Astrocyte (in vitro differentiated cells and primary cell): ENCODE data around the gene PRIMPOL. TPM values are rescaled to one million over a fixed set of nuclear protein-coding genes. Genes with fewer than 3 reads are reported as not detected.

Experiments
- DNase-seq: peaks from one replicate; pipeline ENCODE4 v3.0.0-alpha.2; 2010; ENCODE audit warnings: low read depth
- FAIRE-seq: peaks from 2 replicates; lab custom pipeline; 2011; peaks lifted over from hg19 to GRCh38; lab: Jason Lieb, UNC
- H2AFZ ChIP-seq: 2 replicates; pipeline ENCODE4 v1.6.0; 2012; ENCODE audit warnings: low read depth, low read length, inconsistent platforms
- H3K27ac ChIP-seq: 2 replicates; pipeline ENCODE4 v1.5.1; 2011; ENCODE audit warnings: low read depth, low read length, inconsistent platforms
- H3K27me3 ChIP-seq: 2 replicates; pipeline ENCODE4 v1.6.0; 2011; ENCODE audit warnings: low read length, inconsistent platforms; ENCODE audit not compliant: insufficient read depth
- H3K36me3 ChIP-seq: 2 replicates; pipeline ENCODE4 v1.5.1; 2011; ENCODE audit warnings: low read length, inconsistent platforms; ENCODE audit not compliant: insufficient read depth
- H3K4me1 ChIP-seq: 2 replicates; pipeline ENCODE4 v1.5.1; 2011; ENCODE audit warnings: low read length, inconsistent platforms; ENCODE audit not compliant: insufficient read depth
- H3K4me2 ChIP-seq: 2 replicates; pipeline ENCODE4 v1.6.0; 2012; ENCODE audit warnings: low read length, inconsistent platforms
- H3K4me3 ChIP-seq: 2 replicates; pipeline ENCODE4 v1.5.1; 2011; ENCODE audit warnings: low read depth, mild to moderate bottlenecking, low read length, inconsistent platforms; ENCODE audit not compliant: insufficient read depth
- H3K79me2 ChIP-seq: 2 replicates; pipeline ENCODE4 v1.6.0; 2012; ENCODE audit warnings: mild to moderate bottlenecking, low read length, inconsistent platforms; ENCODE audit not compliant: insufficient read depth
- H3K9ac ChIP-seq: 2 replicates; pipeline ENCODE4 v1.6.0; 2012; ENCODE audit warnings: mild to moderate bottlenecking, low read length, inconsistent platforms
- H3K9me3 ChIP-seq: 2 replicates; pipeline ENCODE4 v1.5.1; 2012; ENCODE audit warnings: low read depth, mild to moderate bottlenecking, low read length, inconsistent platforms; ENCODE audit not compliant: insufficient read depth
- H4K20me1 ChIP-seq: 2 replicates; pipeline ENCODE4 v1.6.0; 2012; ENCODE audit warnings: low read length, inconsistent platforms; ENCODE audit not compliant: insufficient read depth
- H3K27ac Mint-ChIP-seq: one replicate; pipeline ENCODE4 v1.8.0; 2021; ENCODE audit warnings: mild to moderate bottlenecking, mixed read lengths; ENCODE audit not compliant: unreplicated experiment
- H3K27me3 Mint-ChIP-seq: one replicate; pipeline ENCODE4 v1.8.0; 2021; ENCODE audit warnings: low read depth, mixed read lengths; ENCODE audit not compliant: unreplicated experiment
- H3K36me3 Mint-ChIP-seq: one replicate; pipeline ENCODE4 v1.8.0; 2021; ENCODE audit warnings: low read depth, mixed read lengths; ENCODE audit not compliant: unreplicated experiment
- H3K4me1 Mint-ChIP-seq: one replicate; pipeline ENCODE4 v1.8.0; 2021; ENCODE audit warnings: low read depth, mixed read lengths; ENCODE audit not compliant: unreplicated experiment
- H3K4me3 Mint-ChIP-seq: one replicate; pipeline ENCODE4 v1.8.0; 2021; ENCODE audit warnings: mild to moderate bottlenecking, moderate library complexity, mixed read lengths; ENCODE audit not compliant: unreplicated experiment
- H3K9me3 Mint-ChIP-seq: one replicate; pipeline ENCODE4 v1.8.0; 2021; ENCODE audit warnings: mild to moderate bottlenecking, mixed read lengths; ENCODE audit not compliant: unreplicated experiment
- CTCF ChIP-seq: IDR thresholded peaks from 2 replicates; pipeline ENCODE4 v1.5.1; 2011; ENCODE audit warnings: low read depth, mild to moderate bottlenecking, inconsistent platforms, low read length, moderate library complexity; ENCODE audit not compliant: insufficient read depth
- EZH2 ChIP-seq: IDR thresholded peaks from 2 replicates; pipeline ENCODE4 v1.6.1; 2012; ENCODE audit warnings: mild to moderate bottlenecking, low read length, inconsistent platforms; ENCODE audit not compliant: insufficient read depth
- total RNA-seq: library from RNA; stranded (reverse); gene quantifications from 2 replicates; pipeline ENCODE4 v1.2.1, GENCODE V29; 2021

PRIMPOL gene
- total RNA-seq, 1 donor from 2014 or later: 6.5 TPM

GRCh38 chr4:184697956-184698355, 48.4 kb downstream of the PRIMPOL start:
- Mint-ChIP-seq H3K4me1 (peaks cover 15% of the 10 kb centered on the region), H3K9me3 (no peaks in the 10 kb centered on the region), H3K27ac (no peak overlapping the region), H3K27me3 (no peaks in the 10 kb centered on the region), H3K36me3 (no peaks in the 10 kb centered on the region), H3K4me3 (no peak overlapping the region)
- no peaks in the 10 kb centered on the region for H3K27me3 ChIP-seq
- no peak overlapping the region for H3K27ac ChIP-seq
- no peaks in the 10 kb centered on the region for H3K9me3 ChIP-seq
- H3K4me1 ChIP-seq: no peaks in the 10 kb centered on the region
- H3K9ac ChIP-seq: no peak overlapping the region
- no peak for DNase-seq
- TF ChIP-seq CTCF (no peak), EZH2 (no peak)
- no peak overlapping the region for H3K4me3 ChIP-seq
- no peak for FAIRE-seq
- H3K4me2 ChIP-seq: no peak overlapping the region
- no peak overlapping the region for H2AFZ ChIP-seq
- H3K79me2 ChIP-seq: no peaks in the 10 kb centered on the region
- no peaks in the 10 kb centered on the region for H4K20me1 ChIP-seq
- peaks cover 2% of the 10 kb centered on the region for H3K36me3 ChIP-seq

GRCh38 chr4:184699941-184700340, 50.4 kb downstream of the PRIMPOL start:
- peak; percentile 19 for DNase-seq

More at GRCh38 chr4:184699941-184700340, 50.4 kb downstream of the PRIMPOL start:
- no peak for FAIRE-seq
- Mint-ChIP-seq H3K4me3 (no peak overlapping the region), H3K4me1 (peaks cover 15% of the 10 kb centered on the region), H3K27ac (peak overlapping the region; percentile 34), H3K9me3 (no peaks in the 10 kb centered on the region), H3K27me3 (no peaks in the 10 kb centered on the region), H3K36me3 (no peaks in the 10 kb centered on the region)
- Histone ChIP-seq H3K4me1 (no peaks in the 10 kb centered on the region), H3K36me3 (peaks cover 2% of the 10 kb centered on the region), H3K9me3 (no peaks in the 10 kb centered on the region), H4K20me1 (no peaks in the 10 kb centered on the region), H3K4me2 (no peak overlapping the region), H3K27ac (no peak overlapping the region), H3K79me2 (no peaks in the 10 kb centered on the region), H3K4me3 (no peak overlapping the region), H3K27me3 (no peaks in the 10 kb centered on the region), H3K9ac (no peak overlapping the region), H2AFZ (no peak overlapping the region)
- TF ChIP-seq CTCF (no peak), EZH2 (no peak)
